ENCODE data around the gene CYBRD1. TPM values are rescaled to one million over a fixed set of nuclear protein-coding genes. Genes with fewer than 3 reads are reported as not detected.
A peak's percentile ranks its signal among the peaks of the same experiment; 100 is the strongest.
"Not testable (repeated sequence)": the region's sequence is repeated elsewhere in the genome, so short reads cannot be mapped to it uniquely, and the experiment has no call there.

Gene CYBRD1
- total RNA-seq, 1 donor from 2014 or later = 47.7 TPM

DNA sequence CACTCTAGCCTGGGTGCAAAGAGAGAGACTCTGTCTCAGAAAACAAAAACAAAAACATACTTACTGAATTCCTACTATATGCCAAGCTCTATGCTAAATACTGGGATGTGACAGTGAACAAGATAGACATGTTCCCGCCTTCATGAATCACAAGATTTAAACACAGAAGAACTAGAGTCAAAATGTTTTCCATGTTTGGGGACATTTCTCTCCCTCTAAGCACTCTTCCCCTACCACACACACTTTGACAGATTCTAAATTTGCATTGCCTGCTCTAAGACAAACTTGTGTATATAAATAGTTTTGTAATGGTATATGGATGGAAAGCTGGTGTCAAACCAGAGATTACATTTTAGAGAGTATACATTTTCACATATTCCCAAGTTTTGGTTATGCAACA, 11.1 kb downstream of the CYBRD1 start:
- TF ChIP-seq, protein P1, sequence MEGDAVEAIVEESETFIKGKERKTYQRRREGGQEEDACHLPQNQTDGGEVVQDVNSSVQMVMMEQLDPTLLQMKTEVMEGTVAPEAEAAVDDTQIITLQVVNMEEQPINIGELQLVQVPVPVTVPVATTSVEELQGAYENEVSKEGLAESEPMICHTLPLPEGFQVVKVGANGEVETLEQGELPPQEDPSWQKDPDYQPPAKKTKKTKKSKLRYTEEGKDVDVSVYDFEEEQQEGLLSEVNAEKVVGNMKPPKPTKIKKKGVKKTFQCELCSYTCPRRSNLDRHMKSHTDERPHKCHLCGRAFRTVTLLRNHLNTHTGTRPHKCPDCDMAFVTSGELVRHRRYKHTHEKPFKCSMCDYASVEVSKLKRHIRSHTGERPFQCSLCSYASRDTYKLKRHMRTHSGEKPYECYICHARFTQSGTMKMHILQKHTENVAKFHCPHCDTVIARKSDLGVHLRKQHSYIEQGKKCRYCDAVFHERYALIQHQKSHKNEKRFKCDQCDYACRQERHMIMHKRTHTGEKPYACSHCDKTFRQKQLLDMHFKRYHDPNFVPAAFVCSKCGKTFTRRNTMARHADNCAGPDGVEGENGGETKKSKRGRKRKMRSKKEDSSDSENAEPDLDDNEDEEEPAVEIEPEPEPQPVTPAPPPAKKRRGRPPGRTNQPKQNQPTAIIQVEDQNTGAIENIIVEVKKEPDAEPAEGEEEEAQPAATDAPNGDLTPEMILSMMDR (IDR thresholded peaks at IDR 0.05; ENCODE audit: unreplicated experiment) = no peak
- DNase-seq (ENCODE audit: low spot score in 2 of 2, unreplicated experiment in 2 of 2) = no peak
- peaks cover 5% of the 10 kb centered on the region for H3K9me3 Mint-ChIP-seq
- H3K27ac Mint-ChIP-seq = no peak overlapping the region
- peaks cover 11% of the 10 kb centered on the region for H3K36me3 Mint-ChIP-seq
- no peaks in the 10 kb centered on the region for H3K4me1 Mint-ChIP-seq
- no peak overlapping the region for H3K4me3 Mint-ChIP-seq
- H3K27me3 Mint-ChIP-seq (ENCODE audit: low read depth) = no peaks in the 10 kb centered on the region

DNA sequence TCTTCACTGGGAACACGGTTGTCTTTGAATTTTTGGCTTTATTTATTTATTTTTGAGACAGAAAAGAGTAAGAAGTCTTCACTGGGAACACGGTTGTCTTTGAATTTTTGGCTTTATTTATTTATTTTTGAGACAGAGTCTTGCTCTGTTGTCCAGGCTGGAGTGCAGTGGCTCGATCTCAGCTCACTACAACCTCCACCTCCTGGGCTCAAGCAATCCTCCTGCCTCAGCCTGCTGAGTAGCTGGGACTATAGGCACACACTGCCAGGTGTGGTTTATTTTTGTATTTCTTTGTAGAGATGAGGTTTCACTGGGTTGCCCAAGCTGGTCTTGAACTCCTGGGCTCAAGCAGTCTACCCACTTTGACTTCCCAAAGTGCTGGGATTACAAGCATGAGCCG, 13.3 kb downstream of the CYBRD1 start:
- H3K4me1 Mint-ChIP-seq; H3K27ac Mint-ChIP-seq; H3K36me3 Mint-ChIP-seq; H3K4me3 Mint-ChIP-seq; H3K27me3 Mint-ChIP-seq (ENCODE audit: low read depth); H3K9me3 Mint-ChIP-seq; DNase-seq (ENCODE audit: low spot score in 2 of 2, unreplicated experiment in 2 of 2): not testable (repeated sequence)

DNA sequence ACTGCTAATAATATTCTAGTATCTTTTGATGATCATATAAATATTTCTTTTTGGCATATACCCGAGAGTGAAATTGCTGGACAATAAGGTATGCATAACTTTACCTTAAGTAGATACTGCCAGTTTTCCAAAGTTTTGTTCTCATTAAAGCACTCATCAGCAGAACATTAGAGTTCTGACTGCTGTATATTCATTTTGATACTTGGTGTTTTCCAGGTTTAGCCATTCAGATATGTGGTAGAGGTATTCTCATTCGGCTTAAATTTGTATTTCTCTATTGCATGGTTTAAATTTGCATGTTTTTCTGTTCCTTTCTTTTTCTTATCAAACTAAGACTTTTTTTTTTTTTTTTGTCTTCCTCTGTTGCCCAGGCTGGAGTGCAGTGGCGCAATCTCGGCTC, 18.2 kb downstream of the CYBRD1 start:
- no peaks in the 10 kb centered on the region for H3K27me3 Mint-ChIP-seq (ENCODE audit: low read depth)
- TF ChIP-seq, protein P1 (IDR thresholded peaks at IDR 0.05; ENCODE audit: unreplicated experiment) = no peak
- DNase-seq (ENCODE audit: low spot score in 2 of 2, unreplicated experiment in 2 of 2) = no peak
- H3K36me3 Mint-ChIP-seq = peaks cover 9% of the 10 kb centered on the region
- no peak overlapping the region for H3K27ac Mint-ChIP-seq
- H3K4me3 Mint-ChIP-seq = no peak overlapping the region
- no peaks in the 10 kb centered on the region for H3K9me3 Mint-ChIP-seq
- no peaks in the 10 kb centered on the region for H3K4me1 Mint-ChIP-seq

DNA sequence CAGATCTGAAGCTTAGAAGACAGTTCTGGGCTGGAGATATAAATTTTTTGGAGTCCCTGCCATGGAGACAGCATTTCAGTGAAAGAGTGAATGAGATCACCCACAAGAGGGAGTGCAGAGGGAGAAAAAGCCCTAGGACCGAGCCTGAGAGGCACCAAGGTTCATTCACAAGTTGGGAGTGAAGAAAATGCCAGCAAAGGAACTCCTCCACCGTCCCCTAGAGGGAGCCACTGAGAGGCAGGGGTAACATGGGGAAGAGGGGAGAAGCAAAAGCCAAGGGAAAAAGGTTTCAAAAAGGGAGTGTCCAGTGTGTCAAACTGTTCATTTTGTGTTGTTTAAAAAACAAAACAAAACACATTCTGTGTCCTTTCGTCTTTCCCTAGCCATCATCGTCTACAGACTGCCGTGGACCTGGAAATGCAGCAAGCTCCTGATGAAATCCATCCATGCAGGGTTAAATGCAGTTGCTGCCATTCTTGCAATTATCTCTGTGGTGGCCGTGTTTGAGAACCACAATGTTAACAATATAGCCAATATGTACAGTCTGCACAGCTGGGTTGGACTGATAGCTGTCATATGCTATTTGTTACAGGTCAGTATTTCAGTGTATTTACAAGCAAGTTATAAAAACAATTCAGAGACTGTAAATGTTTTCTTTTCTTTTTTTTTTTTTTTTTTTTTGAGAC, 19.1 kb downstream of the CYBRD1 start:
- H3K36me3 Mint-ChIP-seq = peaks cover 9% of the 10 kb centered on the region
- TF ChIP-seq, protein P1 (IDR thresholded peaks at IDR 0.05; ENCODE audit: unreplicated experiment) = peak; percentile 30
- no peaks in the 10 kb centered on the region for H3K9me3 Mint-ChIP-seq
- DNase-seq (ENCODE audit: low spot score in 2 of 2, unreplicated experiment in 2 of 2) = no peak
- no peak overlapping the region for H3K4me3 Mint-ChIP-seq
- H3K27ac Mint-ChIP-seq = no peak overlapping the region
- no peaks in the 10 kb centered on the region for H3K4me1 Mint-ChIP-seq
- H3K27me3 Mint-ChIP-seq (ENCODE audit: low read depth) = no peaks in the 10 kb centered on the region

DNA sequence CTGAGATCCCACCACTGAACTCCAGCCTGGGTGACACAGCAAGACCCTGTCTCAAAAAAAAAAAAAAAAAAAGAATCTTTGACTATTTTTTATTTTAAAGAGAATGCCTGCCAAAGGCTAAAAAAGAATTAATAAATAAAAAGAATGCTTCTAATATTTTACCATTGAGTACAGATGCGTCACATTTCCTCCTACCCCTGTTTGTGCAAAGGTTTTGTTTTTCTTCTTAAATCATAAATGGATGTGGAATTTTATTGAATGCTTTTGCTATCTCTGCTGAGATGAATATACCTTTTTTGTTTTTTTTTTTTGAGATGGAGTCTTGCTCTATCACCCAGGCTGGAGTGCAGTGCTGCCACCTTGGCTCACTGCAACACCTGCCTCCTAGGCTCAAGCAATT, 22.8 kb downstream of the CYBRD1 start:
- DNase-seq (ENCODE audit: low spot score in 2 of 2, unreplicated experiment in 2 of 2) = no peak
- no peaks in the 10 kb centered on the region for H3K9me3 Mint-ChIP-seq
- H3K4me3 Mint-ChIP-seq = no peak overlapping the region
- no peaks in the 10 kb centered on the region for H3K27me3 Mint-ChIP-seq (ENCODE audit: low read depth)
- TF ChIP-seq, protein P1 (IDR thresholded peaks at IDR 0.05; ENCODE audit: unreplicated experiment) = no peak
- peaks cover 9% of the 10 kb centered on the region for H3K36me3 Mint-ChIP-seq
- no peak overlapping the region for H3K27ac Mint-ChIP-seq
- H3K4me1 Mint-ChIP-seq = no peaks in the 10 kb centered on the region

DNA sequence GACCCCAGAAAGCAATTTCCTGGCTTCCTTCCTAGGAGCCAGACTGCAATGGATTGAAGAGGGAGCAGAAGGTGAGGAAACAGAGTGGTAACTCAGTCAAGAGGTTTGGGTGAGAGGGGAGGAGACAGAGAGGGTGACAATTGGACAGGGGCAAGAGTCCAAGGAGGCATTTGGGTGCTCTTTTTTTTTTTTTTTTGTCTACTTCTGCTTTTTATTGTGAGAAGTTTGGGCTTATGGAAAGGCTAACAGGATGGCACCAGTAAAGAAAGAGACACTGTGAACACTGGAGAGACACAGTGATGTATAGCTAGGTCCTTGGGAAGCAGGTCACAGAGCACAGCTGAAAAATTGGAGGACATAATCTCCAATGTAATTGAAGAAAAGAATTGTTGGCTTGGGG, 25.0 kb downstream of the CYBRD1 start:
- H3K9me3 Mint-ChIP-seq = no peaks in the 10 kb centered on the region
- H3K36me3 Mint-ChIP-seq = peaks cover 4% of the 10 kb centered on the region
- TF ChIP-seq, protein P1 (IDR thresholded peaks at IDR 0.05; ENCODE audit: unreplicated experiment) = no peak
- H3K4me3 Mint-ChIP-seq = no peak overlapping the region
- peaks cover 4% of the 10 kb centered on the region for H3K4me1 Mint-ChIP-seq
- no peak for DNase-seq (ENCODE audit: low spot score in 2 of 2, unreplicated experiment in 2 of 2)
- H3K27me3 Mint-ChIP-seq (ENCODE audit: low read depth) = no peaks in the 10 kb centered on the region
- no peak overlapping the region for H3K27ac Mint-ChIP-seq
